ENCODE measurements around the gene RSPH10B.
"Not testable (repeated sequence)": the region's sequence is repeated elsewhere in the genome, so short reads cannot be mapped to it uniquely, and the experiment has no call there.

RSPH10B gene

GRCh38 chr7:5930290-5930689 is 40.2 kb downstream of the RSPH10B start:
- in situ Hi-C loops (cut with MboI; ENCODE audit: low sequenced_read_pairs), result not testable (repeated sequence)

GRCh38 chr7:5926263-5926870 is 44.1 kb downstream of the RSPH10B start:
- in situ Hi-C loops (cut with MboI; ENCODE audit: low sequenced_read_pairs), result not testable (repeated sequence)

GRCh38 chr7:5924630-5925029 is 45.9 kb downstream of the RSPH10B start:
- in situ Hi-C loops (cut with MboI; ENCODE audit: low sequenced_read_pairs), result not testable (repeated sequence)

GRCh38 chr7:5924180-5924579 is 46.3 kb downstream of the RSPH10B start:
- in situ Hi-C loops (cut with MboI; ENCODE audit: low sequenced_read_pairs), result not testable (repeated sequence)

- in situ Hi-C loops (cut with MboI; ENCODE audit: low sequenced_read_pairs), result not testable (repeated sequence)
These were observed 54.0 kb downstream of the RSPH10B start for GRCh38 chr7:5916529-5916928.

- in situ Hi-C loops (cut with MboI; ENCODE audit: low sequenced_read_pairs), result not testable (repeated sequence)
These were observed 61.7 kb downstream of the RSPH10B start for GRCh38 chr7:5908835-5909234.

- in situ Hi-C loops (cut with MboI; ENCODE audit: low sequenced_read_pairs), result not testable (repeated sequence)
These were observed 65.8 kb downstream of the RSPH10B start for GRCh38 chr7:5904726-5905125.

GRCh38 chr7:5903002-5903401 is 67.5 kb downstream of the RSPH10B start:
- in situ Hi-C loops (cut with MboI; ENCODE audit: low sequenced_read_pairs), result not testable (repeated sequence)

- in situ Hi-C loops (cut with MboI; ENCODE audit: low sequenced_read_pairs), result not testable (repeated sequence)
These were observed 71.8 kb downstream of the RSPH10B start, which contains the start of gene CCZ1 for GRCh38 chr7:5898480-5899224. Gene CCZ1 (plus strand): TSS chr7:5898733. CDS start chr7:5898800, 67 bp downstream.

- in situ Hi-C loops (cut with MboI; ENCODE audit: low sequenced_read_pairs), result not testable (repeated sequence)
These were observed 73.0 kb downstream of the RSPH10B start for GRCh38 chr7:5897369-5897919.

- in situ Hi-C loops (cut with MboI; ENCODE audit: low sequenced_read_pairs), result no loop called here
These were observed 78.0 kb downstream of the RSPH10B start for GRCh38 chr7:5892498-5892897.

- in situ Hi-C loops (cut with MboI; ENCODE audit: low sequenced_read_pairs), result not testable (repeated sequence)
These were observed 80.2 kb downstream of the RSPH10B start for GRCh38 chr7:5890244-5890643.

GRCh38 chr7:5888021-5888420 is 82.5 kb downstream of the RSPH10B start:
- in situ Hi-C loops (cut with MboI; ENCODE audit: low sequenced_read_pairs), result not testable (repeated sequence)

GRCh38 chr7:5884431-5884830 is 86.1 kb downstream of the RSPH10B start:
- in situ Hi-C loops (cut with MboI; ENCODE audit: low sequenced_read_pairs), result not testable (repeated sequence)

- in situ Hi-C loops (cut with MboI; ENCODE audit: low sequenced_read_pairs), result not testable (repeated sequence)
These were observed 90.4 kb downstream of the RSPH10B start for GRCh38 chr7:5880106-5880505.

- in situ Hi-C loops (cut with MboI; ENCODE audit: low sequenced_read_pairs), result not testable (repeated sequence)
These were observed 90.9 kb downstream of the RSPH10B start for GRCh38 chr7:5879591-5879990.
